ENCODE measurements around the gene LURAP1L.

DNA sequence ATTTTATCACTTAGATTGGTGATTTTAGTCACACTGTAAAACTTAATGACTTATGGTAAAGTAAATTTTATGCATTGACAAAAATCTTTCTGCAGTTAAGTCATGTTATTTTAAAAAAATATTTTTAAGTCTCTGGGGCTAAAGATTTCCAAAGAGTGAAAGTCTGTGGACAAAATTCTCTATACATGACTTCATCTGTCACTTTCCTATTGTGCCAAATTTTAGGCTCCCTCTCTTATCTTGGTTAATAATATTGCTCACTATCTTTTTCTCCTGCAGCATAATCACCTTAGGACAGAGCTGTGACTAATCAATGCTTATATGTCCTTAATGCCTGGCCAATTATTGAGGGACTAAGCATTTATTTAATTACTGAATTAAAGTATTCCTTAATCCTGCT, 15.2 kb downstream of the LURAP1L start:
- TF ChIP-seq, protein P1, sequence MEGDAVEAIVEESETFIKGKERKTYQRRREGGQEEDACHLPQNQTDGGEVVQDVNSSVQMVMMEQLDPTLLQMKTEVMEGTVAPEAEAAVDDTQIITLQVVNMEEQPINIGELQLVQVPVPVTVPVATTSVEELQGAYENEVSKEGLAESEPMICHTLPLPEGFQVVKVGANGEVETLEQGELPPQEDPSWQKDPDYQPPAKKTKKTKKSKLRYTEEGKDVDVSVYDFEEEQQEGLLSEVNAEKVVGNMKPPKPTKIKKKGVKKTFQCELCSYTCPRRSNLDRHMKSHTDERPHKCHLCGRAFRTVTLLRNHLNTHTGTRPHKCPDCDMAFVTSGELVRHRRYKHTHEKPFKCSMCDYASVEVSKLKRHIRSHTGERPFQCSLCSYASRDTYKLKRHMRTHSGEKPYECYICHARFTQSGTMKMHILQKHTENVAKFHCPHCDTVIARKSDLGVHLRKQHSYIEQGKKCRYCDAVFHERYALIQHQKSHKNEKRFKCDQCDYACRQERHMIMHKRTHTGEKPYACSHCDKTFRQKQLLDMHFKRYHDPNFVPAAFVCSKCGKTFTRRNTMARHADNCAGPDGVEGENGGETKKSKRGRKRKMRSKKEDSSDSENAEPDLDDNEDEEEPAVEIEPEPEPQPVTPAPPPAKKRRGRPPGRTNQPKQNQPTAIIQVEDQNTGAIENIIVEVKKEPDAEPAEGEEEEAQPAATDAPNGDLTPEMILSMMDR (IDR thresholded peaks at IDR 0.05) = no peak
- TF ChIP-seq POLR2A (IDR thresholded peaks at IDR 0.05) = no peak
- no peak for TF ChIP-seq POLR2AphosphoS5 (IDR thresholded peaks at IDR 0.05)

All from upper lobe of left lung (tissue), 4 donors.